Aorta (tissue), 5 donors: Measurements from ENCODE around the gene IWS1. TPM values are rescaled to one million over a fixed set of nuclear protein-coding genes. Genes with fewer than 3 reads are reported as not detected.
"Not testable (repeated sequence)": the region's sequence is repeated elsewhere in the genome, so short reads cannot be mapped to it uniquely, and the experiment has no call there.

Experiments
- ATAC-seq: fragments of 200-7000 bp; cut with Tn5 transposase; one replicate; pipeline ENCODE4 v1.9.1; 2022; ENCODE audit warnings: moderate library complexity; ENCODE audit not compliant: low FRiP score
- DNase-seq, 2 donors: peaks; one replicate each; pipeline ENCODE4 v3.0.0-alpha.2; 2020
- H3K27ac ChIP-seq, 2 donors: one replicate each; pipeline ENCODE4 v1.5.1; 2013; ENCODE audit warnings: low read length in 2 of 2, mild to moderate bottlenecking in 2 of 2, moderate library complexity in 2 of 2, control low read depth in 1 of 2, inconsistent platforms in 1 of 2, low read depth in 1 of 2
- H3K27me3 ChIP-seq, 2 donors: one replicate each; pipeline ENCODE4 v1.6.1; 2013; ENCODE audit warnings: control low read depth in 1 of 2, low read length in 1 of 2, mild to moderate bottlenecking in 1 of 2, moderate library complexity in 1 of 2; ENCODE audit not compliant: insufficient read depth in 2 of 2, control insufficient read depth in 1 of 2
- H3K36me3 ChIP-seq, 2 donors: one replicate each; pipeline ENCODE4 v1.6.1; 2013; ENCODE audit warnings: control low read depth in 1 of 2, low read length in 1 of 2, mild to moderate bottlenecking in 1 of 2; ENCODE audit not compliant: insufficient read depth in 2 of 2, control insufficient read depth in 1 of 2
- H3K4me1 ChIP-seq, 2 donors: one replicate each; pipeline ENCODE4 v1.6.1; 2013; ENCODE audit warnings: low read length in 2 of 2, control low read depth in 1 of 2, mild to moderate bottlenecking in 1 of 2, moderate library complexity in 1 of 2; ENCODE audit not compliant: insufficient read depth in 2 of 2, control insufficient read depth in 1 of 2
- H3K4me3 ChIP-seq, 2 donors: one replicate each; pipeline ENCODE4 v1.5.1; 2013; ENCODE audit warnings: low read length in 2 of 2, control low read depth in 1 of 2, mild to moderate bottlenecking in 1 of 2
- H3K9me3 ChIP-seq: one replicate; pipeline ENCODE4 v1.6.1; 2013; ENCODE audit warnings: mild to moderate bottlenecking, low read length; ENCODE audit not compliant: control insufficient read depth
- WGBS, 2 donors: extraction: QIAGEN DNeasy Blood & Tissue Kit; methylation state at CpG; one replicate each; pipeline ENCODE4 v1.1.7; 2013; 5-methylcytosine and 5-hydroxymethylcytosine counted together
- intact Hi-C, 2 donors: fragments of 100-400 bp; cut with DNase I; formaldehyde crosslinking; loops; one replicate each; pipeline versions ENCODE4 v1.14.2 to v1.15.0; 2022
- polyA plus RNA-seq, 2 donors: library from polyadenylated mRNA; stranded (reverse); fragments of 200-250 nt; gene quantifications; one replicate each; pipeline ENCODE4 v1.2.3, GENCODE V29; 2013
- total RNA-seq, 2 donors: library from RNA; stranded (reverse); fragmentation: NEBNext Ultra II Directional; extraction: Animal tissue kit (Norgen Biotek cat#: 25700); gene quantifications; one replicate each; pipeline ENCODE4 v1.2.1, GENCODE V29; 2021
- donor health status: healthy with polysubstance abuse.
- donor health status: Bipolar disorder and iron deficiency.
- donor health status: DM: no; HTN: no; CAD: no.
- donor health status: DM: no; HTN: no; CAD: no.
- donor health status: DM: yes; HTN: yes; CAD: no.

IWS1 gene
- total and polyA plus RNA-seq, 4 donors: 14.0 to 40.2 (median 32.4) TPM

DNA sequence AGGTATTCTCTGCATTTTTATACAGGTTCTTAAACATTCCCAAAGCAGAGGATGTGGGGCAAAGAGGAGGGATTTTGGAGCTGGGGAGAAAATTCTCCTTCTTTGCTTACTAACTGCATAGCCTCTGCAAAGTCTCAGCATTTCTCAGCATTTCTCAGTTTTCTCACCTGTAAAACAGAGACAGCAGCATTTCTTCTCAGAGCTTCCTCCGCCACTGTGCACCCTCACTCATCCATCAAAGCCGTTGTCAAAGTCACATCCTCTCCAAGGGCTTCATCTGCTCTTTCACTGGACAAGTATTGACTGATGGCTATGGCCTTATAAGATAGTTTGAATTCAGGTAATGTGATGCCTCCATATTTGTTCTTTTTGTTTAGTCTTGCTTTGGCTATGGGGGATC, 26.6 kb upstream of the IWS1 start:
- Histone ChIP-seq H3K27me3 (no peaks in the 10 kb centered on the region), H3K4me1 (no peaks in the 10 kb centered on the region), H3K36me3 (no peaks in the 10 kb centered on the region), H3K4me3 (no peak overlapping the region), H3K9me3 (no peaks in the 10 kb centered on the region), H3K27ac (no peak overlapping the region)
- DNase-seq: no peak
- ATAC-seq: no peak
- 92 to 95% methylated on average over 2 of the region's 2 CpGs for WGBS, 2 donors
- intact Hi-C loops: no loop called here

DNA sequence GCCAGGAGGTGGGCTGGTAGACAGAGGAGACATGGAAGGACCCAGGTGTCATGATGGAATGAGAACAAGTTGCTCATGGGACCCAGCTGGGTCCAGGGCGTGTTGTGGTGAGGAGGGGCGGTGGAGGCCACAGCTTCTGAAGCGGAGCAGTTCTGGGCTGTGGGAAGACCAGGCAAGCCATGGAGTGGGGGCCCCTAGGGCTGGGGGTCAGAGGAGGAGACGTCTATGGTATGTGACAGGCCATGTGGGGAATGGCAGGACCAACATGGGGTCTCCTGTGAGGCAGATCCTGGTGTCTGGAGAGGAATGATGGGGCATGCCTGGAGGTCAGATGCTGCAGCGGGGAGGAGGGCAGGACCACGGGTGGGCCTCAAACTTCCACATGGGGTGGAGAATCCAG, 26.0 kb upstream of the IWS1 start:
- no peak overlapping the region for H3K27ac ChIP-seq
- no peaks in the 10 kb centered on the region for H3K27me3 ChIP-seq
- H3K9me3 ChIP-seq: no peaks in the 10 kb centered on the region
- intact Hi-C loops: no loop called here
- no peak for DNase-seq
- H3K36me3 ChIP-seq: no peaks in the 10 kb centered on the region
- no peak for ATAC-seq
- no peak overlapping the region for H3K4me3 ChIP-seq
- H3K4me1 ChIP-seq: no peaks in the 10 kb centered on the region
- WGBS, 2 donors: 88 to 91% methylated on average over 6 of the region's 6 CpGs

DNA sequence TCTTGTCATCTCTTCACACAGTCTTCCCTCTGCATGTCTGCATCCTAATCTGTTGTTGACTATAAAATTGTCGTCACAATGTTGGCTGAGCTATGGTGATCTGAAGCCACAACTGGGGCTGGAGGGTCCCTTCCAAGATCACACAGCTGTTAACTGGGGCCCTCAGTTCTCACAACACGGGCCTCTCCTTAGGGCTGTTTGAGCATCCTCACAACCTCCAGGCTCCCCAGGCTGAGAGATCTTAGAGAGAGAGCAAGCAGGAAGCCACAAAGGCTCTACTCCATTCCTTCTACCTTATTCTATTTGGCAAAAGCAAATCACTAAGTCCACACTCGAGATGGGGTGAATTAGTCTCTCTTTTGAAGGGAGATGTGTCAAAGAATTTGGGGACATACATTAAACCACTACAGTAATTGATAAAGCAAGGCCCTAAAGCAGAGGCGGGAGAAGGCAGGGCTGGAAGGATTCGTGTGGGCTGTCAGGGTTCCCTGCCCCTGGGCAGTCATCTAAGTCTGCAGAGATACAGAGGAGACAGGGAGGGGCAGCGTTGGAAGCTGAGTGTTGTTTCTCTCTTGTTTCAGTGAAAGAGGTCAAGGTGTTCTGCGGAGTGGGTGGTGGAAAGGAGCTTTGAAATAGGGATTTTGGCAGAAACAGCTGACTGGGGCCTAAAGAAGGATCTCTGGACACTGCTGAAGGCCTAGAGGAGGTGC, 25.1 kb upstream of the IWS1 start:
- H3K4me1 ChIP-seq: no peaks in the 10 kb centered on the region
- no peaks in the 10 kb centered on the region for H3K9me3 ChIP-seq
- H3K27ac ChIP-seq: no peak overlapping the region
- DNase-seq: no peak
- 88 to 93% methylated on average over 7 of the region's 7 CpGs for WGBS, 2 donors
- no peaks in the 10 kb centered on the region for H3K27me3 ChIP-seq
- intact Hi-C loops: no loop called here
- no peak overlapping the region for H3K4me3 ChIP-seq
- no peaks in the 10 kb centered on the region for H3K36me3 ChIP-seq
- ATAC-seq: no peak

DNA sequence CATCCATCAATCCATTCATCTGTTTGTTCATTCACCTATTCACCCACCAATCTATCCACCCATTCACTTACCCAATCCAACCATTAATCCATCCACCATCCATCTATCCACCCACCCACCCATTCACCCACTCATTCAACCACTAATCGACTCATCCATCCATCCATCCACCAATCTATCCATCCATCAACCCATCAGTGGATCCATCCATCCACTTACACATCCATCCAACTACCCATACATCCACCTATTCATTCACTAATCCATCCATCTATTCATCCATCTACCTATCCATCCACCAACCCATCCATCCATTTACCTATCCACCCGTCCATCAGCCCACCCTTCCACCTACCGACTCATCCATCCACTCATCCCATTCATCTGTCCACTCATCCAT, 20.5 kb upstream of the IWS1 start:
- Histone ChIP-seq H3K36me3 (no peaks in the 10 kb centered on the region), H3K9me3 (no peaks in the 10 kb centered on the region), H3K27me3 (no peaks in the 10 kb centered on the region), H3K27ac (no peak overlapping the region), H3K4me3 (no peak overlapping the region), H3K4me1 (no peaks in the 10 kb centered on the region)
- DNase-seq (no peak), ATAC-seq (no peak)
- intact Hi-C loops: no loop called here
- 71 to 79% methylated on average over 3 of the region's 3 CpGs for WGBS, 2 donors

DNA sequence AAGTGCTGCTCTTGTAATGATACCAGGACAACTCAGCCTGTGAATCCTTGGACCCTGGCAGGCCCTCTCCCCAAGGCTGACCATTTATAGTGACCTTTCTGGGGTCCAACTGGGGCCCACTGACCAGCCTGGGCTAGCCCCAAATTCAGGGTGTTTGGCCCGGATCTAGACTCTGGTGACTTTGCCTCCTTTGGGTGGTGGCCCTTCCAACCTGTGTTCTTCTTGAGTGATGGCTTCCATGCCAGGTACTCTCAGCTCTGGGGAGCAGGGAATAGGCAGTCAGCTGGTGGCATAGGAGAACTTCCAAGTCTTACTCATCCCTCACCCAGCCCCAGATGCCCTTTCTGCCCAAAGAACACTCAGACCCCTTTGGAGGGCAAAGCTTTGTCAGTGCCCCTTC, 19.5 kb upstream of the IWS1 start:
- 94 to 100% methylated on average over 1 of the region's 1 CpG for WGBS, 2 donors

DNA sequence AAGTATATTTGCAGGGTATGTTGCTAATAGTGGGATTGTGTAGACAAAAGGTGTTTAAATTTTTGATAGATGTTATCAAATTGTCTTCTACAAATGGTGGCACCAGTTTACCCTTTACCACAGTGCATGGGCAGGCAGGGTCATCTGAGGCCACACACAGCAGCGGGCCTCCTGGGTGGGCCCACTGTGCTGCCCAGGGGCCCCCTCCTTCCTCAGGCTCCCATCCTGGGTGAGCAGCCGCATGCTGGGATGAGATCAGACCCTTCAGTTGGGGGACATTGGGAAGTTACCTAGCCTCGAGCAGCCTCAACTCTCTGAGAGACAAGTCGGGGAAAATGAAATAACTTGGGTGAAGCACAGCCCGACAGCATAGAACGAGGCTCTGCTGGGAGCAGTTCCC, 18.9 kb upstream of the IWS1 start:
- Histone ChIP-seq H3K4me3 (no peak overlapping the region), H3K27me3 (no peaks in the 10 kb centered on the region), H3K27ac (no peak overlapping the region), H3K4me1 (peaks cover 0 to 3% of the 10 kb centered on the region in 2 donors), H3K9me3 (no peaks in the 10 kb centered on the region), H3K36me3 (no peaks in the 10 kb centered on the region)
- DNase-seq (no peak), ATAC-seq (no peak)
- intact Hi-C loops: no loop called here
- 63 to 65% methylated on average over 6 of the region's 6 CpGs for WGBS, 2 donors

More for the DNA sequence above, 19.5 kb upstream of the IWS1 start:
- Histone ChIP-seq H3K4me1 (peaks cover 0 to 3% of the 10 kb centered on the region in 2 donors), H3K27ac (no peak overlapping the region), H3K36me3 (no peaks in the 10 kb centered on the region), H3K9me3 (no peaks in the 10 kb centered on the region), H3K4me3 (no peak overlapping the region), H3K27me3 (no peaks in the 10 kb centered on the region)
- intact Hi-C loops: no loop called here
- ATAC-seq (no peak), DNase-seq (no peak)

DNA sequence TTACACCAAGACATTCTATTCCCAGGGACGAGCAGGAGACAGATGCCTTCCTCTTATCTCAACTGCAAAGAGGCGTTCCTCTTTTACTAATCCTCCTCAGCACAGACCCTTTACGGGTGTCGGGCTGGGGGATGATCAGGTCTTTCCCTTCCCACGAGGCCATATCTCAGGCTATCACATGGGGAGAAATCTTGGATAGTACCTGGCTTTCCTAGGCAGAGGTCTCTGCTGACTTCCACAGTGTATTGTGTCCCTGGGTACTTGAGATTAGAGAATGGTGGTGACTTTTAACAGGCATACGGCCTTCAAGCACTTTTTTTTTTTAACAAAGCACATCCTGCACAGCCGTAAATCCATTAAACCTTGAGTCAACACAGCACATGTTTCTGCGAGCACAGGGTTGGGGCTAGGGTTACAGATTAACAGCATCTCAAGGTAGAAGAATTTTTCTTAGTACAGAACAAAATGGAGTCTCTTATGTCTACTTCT, 16.8 kb upstream of the IWS1 start:
- whole genome bisulfite sequencing, 2 donors: 87 to 89% methylated on average over 8 of the region's 8 CpGs
- ATAC-seq, H3K27me3 ChIP-seq, H3K4me3 ChIP-seq, intact Hi-C loops, H3K4me1 ChIP-seq, DNase-seq, H3K36me3 ChIP-seq, H3K9me3 ChIP-seq, H3K27ac ChIP-seq: not testable (repeated sequence)

DNA sequence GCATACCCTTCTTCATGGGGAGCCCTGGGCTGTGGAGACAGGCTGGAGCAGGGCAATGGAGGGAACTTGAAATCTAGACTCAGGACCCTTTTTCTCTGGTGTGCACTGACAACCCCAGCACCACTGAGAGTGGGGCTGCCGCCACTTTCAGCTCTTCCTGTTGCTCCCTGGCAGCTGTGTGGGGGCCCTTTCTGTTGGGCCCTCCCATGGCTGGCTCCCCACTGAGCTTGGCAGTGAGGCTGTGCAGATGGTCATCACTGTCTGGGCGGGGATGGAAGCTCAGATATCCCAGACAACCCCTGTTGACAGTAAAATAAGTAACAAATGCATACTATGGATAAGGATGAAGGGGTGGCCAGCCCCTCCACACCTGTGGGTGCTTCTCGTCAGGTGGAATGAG, 15.9 kb upstream of the IWS1 start:
- 94 to 98% methylated on average over 3 of the region's 3 CpGs for WGBS, 2 donors
- no peak for ATAC-seq
- Histone ChIP-seq H3K4me1 (peaks cover 0 to 3% of the 10 kb centered on the region in 2 donors), H3K27me3 (no peaks in the 10 kb centered on the region), H3K27ac (no peak overlapping the region), H3K4me3 (no peak overlapping the region), H3K9me3 (no peaks in the 10 kb centered on the region), H3K36me3 (no peaks in the 10 kb centered on the region)
- intact Hi-C loops: no loop called here
- DNase-seq: no peak

DNA sequence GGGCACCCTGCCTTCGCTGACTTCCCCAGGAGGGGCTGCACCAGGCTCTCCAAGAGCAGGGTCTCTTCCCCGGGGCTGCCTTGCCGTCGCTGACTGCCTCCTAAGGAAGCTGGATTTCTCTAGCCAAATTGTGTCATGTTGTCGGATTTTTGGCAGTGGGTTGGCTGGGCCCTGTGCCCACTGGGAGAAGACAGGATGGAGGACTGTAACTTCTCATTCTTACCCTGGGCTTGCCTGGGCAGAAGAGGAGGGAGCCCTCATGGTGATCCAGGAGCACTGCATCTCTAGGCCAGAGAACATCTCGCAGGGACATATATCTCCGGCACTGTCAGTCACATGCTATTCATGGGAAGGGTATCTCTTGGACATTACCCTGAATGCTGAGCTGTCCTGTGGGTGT, 15.5 kb upstream of the IWS1 start:
- H3K4me1 ChIP-seq: peaks cover 0 to 3% of the 10 kb centered on the region in 2 donors
- peak; percentile 75 to 87 for DNase-seq
- H3K36me3 ChIP-seq: no peaks in the 10 kb centered on the region
- H3K4me3 ChIP-seq: no peak overlapping the region
- intact Hi-C loops: no loop called here
- ATAC-seq: no peak
- H3K27me3 ChIP-seq: no peaks in the 10 kb centered on the region
- H3K9me3 ChIP-seq: no peaks in the 10 kb centered on the region
- no peak overlapping the region for H3K27ac ChIP-seq
- WGBS, 2 donors: 33 to 35% methylated on average over 7 of the region's 7 CpGs
